Uterus (tissue), 4 donors: ENCODE measurements around the gene SRSF4. TPM values are rescaled to one million over a fixed set of nuclear protein-coding genes. Genes with fewer than 3 reads are reported as not detected.

Source experiments
- DNase-seq, 2 donors: peaks; one replicate each; pipeline ENCODE4 v3.0.0-alpha.2; 2019 to 2020
- H3K27ac ChIP-seq, 2 donors: fragments of 200-600 bp; sonication (generic); 1 replicate in 1 of 2; 2 replicates in 1 of 2; pipeline ENCODE4 v1.5.1; 2016 to 2018
- H3K27me3 ChIP-seq, 2 donors: fragments of 200-600 bp; sonication (generic); one replicate each; pipeline ENCODE4 v1.5.1; 2018 to 2019; ENCODE audit warnings: control low read depth in 1 of 2
- H3K36me3 ChIP-seq, 2 donors: fragments of 200-600 bp; sonication (generic); one replicate each; pipeline ENCODE4 v1.5.1; 2019; ENCODE audit warnings: control low read depth in 1 of 2
- H3K4me1 ChIP-seq, 2 donors: fragments of 200-600 bp; sonication (generic); one replicate each; pipeline ENCODE4 v1.5.1; 2018 to 2019; ENCODE audit warnings: control low read depth in 1 of 2
- H3K4me3 ChIP-seq, 2 donors: fragments of 200-600 bp; sonication (generic); 1 replicate in 1 of 2; 2 replicates in 1 of 2; pipeline ENCODE4 v1.5.1; 2018 to 2019; ENCODE audit warnings: mild to moderate bottlenecking in 1 of 2
- H3K9me3 ChIP-seq, 2 donors: fragments of 200-600 bp; sonication (generic); one replicate each; pipeline ENCODE4 v1.5.1; 2019; ENCODE audit warnings: control low read depth in 1 of 2
- CTCF ChIP-seq, 4 experiments: fragments of 200-600 bp in 2 of 4; fragments of 450-650 bp in 2 of 4; sonication (generic) in 2 of 4; IDR thresholded peaks; one replicate each; pipeline ENCODE4 v1.5.1; 2016 to 2019; ENCODE audit warnings: antibody characterized with exemption in 4 of 4, mild to moderate bottlenecking in 2 of 4, moderate library complexity in 1 of 4
- POLR2A ChIP-seq, 2 donors: fragments of 450-650 bp; IDR thresholded peaks; one replicate each; pipeline ENCODE4 v1.6.1; 2016; ENCODE audit warnings: antibody characterized with exemption in 2 of 2, mild to moderate bottlenecking in 1 of 2, moderate library complexity in 1 of 2
- intact Hi-C: fragments of 100-400 bp; cut with DNase I; formaldehyde crosslinking; loops from one replicate; pipeline ENCODE4 v1.15.1; 2023; ENCODE audit warnings: low total_unique reads
- total RNA-seq, 4 donors: library from RNA; depleted of rRNA in 3 of 4; stranded (reverse); fragments of >200 nt in 3 of 4; gene quantifications; one replicate each; pipeline versions ENCODE4 v1.1.0 to v1.2.4, GENCODE V29; 2014 to 2023
- donor health status: DM: yes; HTN: yes; CAD: no.

The SRSF4 gene
- total RNA-seq, 4 donors from 2014 or later, result 60.0 to 129 (median 69.0) TPM

- Histone ChIP-seq H3K36me3 (peaks cover 0 to 3% of the 10 kb centered on the region in 2 donors), H3K27me3 (no peaks in the 10 kb centered on the region), H3K27ac (no peak overlapping the region), H3K9me3 (no peaks in the 10 kb centered on the region), H3K4me1 (no peaks in the 10 kb centered on the region), H3K4me3 (no peak overlapping the region)
- TF ChIP-seq CTCF (IDR thresholded peaks at IDR 0.05), result no peak
- intact Hi-C loops, result no loop called here
- no peak for DNase-seq
Observed at GRCh38 chr1:29148656-29149491, 32.8 kb downstream of the SRSF4 start.

GRCh38 chr1:29145739-29146437 lies 35.8 kb downstream of the SRSF4 start:
- no peak for DNase-seq
- Histone ChIP-seq H3K4me3 (no peak overlapping the region), H3K9me3 (no peaks in the 10 kb centered on the region), H3K27me3 (no peaks in the 10 kb centered on the region), H3K27ac (no peak overlapping the region), H3K36me3 (peaks cover 0 to 3% of the 10 kb centered on the region in 2 donors), H3K4me1 (no peaks in the 10 kb centered on the region)
- TF ChIP-seq CTCF (IDR thresholded peaks at IDR 0.05) (no peak), POLR2A (IDR thresholded peaks at IDR 0.05) (no peak)
- intact Hi-C loops, result no loop called here

GRCh38 chr1:29144178-29144577 lies 37.5 kb downstream of the SRSF4 start:
- no peaks in the 10 kb centered on the region for H3K27me3 ChIP-seq
- TF ChIP-seq CTCF (IDR thresholded peaks at IDR 0.05), result no peak
- H3K4me3 ChIP-seq, result no peak overlapping the region
- no peaks in the 10 kb centered on the region for H3K9me3 ChIP-seq
- no peak overlapping the region for H3K27ac ChIP-seq
- no peaks in the 10 kb centered on the region for H3K4me1 ChIP-seq
- peaks cover 0 to 3% of the 10 kb centered on the region in 2 donors for H3K36me3 ChIP-seq
- DNase-seq, result no peak
- intact Hi-C loops, result no loop called here

GRCh38 chr1:29142714-29143113 lies 39.0 kb downstream of the SRSF4 start:
- no peaks in the 10 kb centered on the region for H3K36me3 ChIP-seq
- no peak overlapping the region for H3K4me3 ChIP-seq
- no peaks in the 10 kb centered on the region for H3K4me1 ChIP-seq
- no peaks in the 10 kb centered on the region for H3K9me3 ChIP-seq
- H3K27ac ChIP-seq, result no peak overlapping the region
- intact Hi-C loops, result no loop called here
- DNase-seq, result no peak
- no peaks in the 10 kb centered on the region for H3K27me3 ChIP-seq
- TF ChIP-seq CTCF (IDR thresholded peaks at IDR 0.05) (no peak), POLR2A (IDR thresholded peaks at IDR 0.05) (no peak)

- no peak for TF ChIP-seq CTCF (IDR thresholded peaks at IDR 0.05)
- TF ChIP-seq POLR2A (IDR thresholded peaks at IDR 0.05), result no peak
- peak; percentile 67 to 72 for DNase-seq
- H3K9me3 ChIP-seq, result no peaks in the 10 kb centered on the region
- no peaks in the 10 kb centered on the region for H3K4me1 ChIP-seq
- H3K27me3 ChIP-seq, result no peaks in the 10 kb centered on the region
- H3K36me3 ChIP-seq, result no peaks in the 10 kb centered on the region
- no peak overlapping the region for H3K27ac ChIP-seq
- intact Hi-C loops, result no loop called here
- no peak overlapping the region for H3K4me3 ChIP-seq
Observed at GRCh38 chr1:29136391-29136915, 45.2 kb downstream of the SRSF4 start.
